ENCODE measurements around the gene TTYH3.

Gene TTYH3

GRCh38 chr7:2701832-2702593 is 70.2 kb downstream of the TTYH3 start:
- no peak overlapping the region for H3K4me3 ChIP-seq (ENCODE audit: low read depth, low read length)
- TF ChIP-seq CTCF (IDR thresholded peaks at IDR 0.05; ENCODE audit: control insufficient read depth, extremely low read depth, insufficient read depth), result no peak
- DNase-seq (ENCODE audit: low read depth), result no peak

GRCh38 chr7:2702594-2702957 is 70.8 kb downstream of the TTYH3 start:
- TF ChIP-seq CTCF (IDR thresholded peaks at IDR 0.05; ENCODE audit: control insufficient read depth, extremely low read depth, insufficient read depth), result no peak
- H3K4me3 ChIP-seq (ENCODE audit: low read depth, low read length), result no peak overlapping the region
- no peak for DNase-seq (ENCODE audit: low read depth)

- no peak for DNase-seq (ENCODE audit: low read depth)
- H3K4me3 ChIP-seq (ENCODE audit: low read depth, low read length), result no peak overlapping the region
- TF ChIP-seq CTCF (IDR thresholded peaks at IDR 0.05; ENCODE audit: control insufficient read depth, extremely low read depth, insufficient read depth), result no peak
Observed at GRCh38 chr7:2705371-2706096, 73.7 kb downstream of the TTYH3 start.

GRCh38 chr7:2706685-2707126 is 74.9 kb downstream of the TTYH3 start:
- TF ChIP-seq CTCF (IDR thresholded peaks at IDR 0.05; ENCODE audit: control insufficient read depth, extremely low read depth, insufficient read depth), result no peak
- H3K4me3 ChIP-seq (ENCODE audit: low read depth, low read length), result no peak overlapping the region
- no peak for DNase-seq (ENCODE audit: low read depth)

GRCh38 chr7:2707481-2707880 is 75.7 kb downstream of the TTYH3 start:
- H3K4me3 ChIP-seq (ENCODE audit: low read depth, low read length), result no peak overlapping the region
- TF ChIP-seq CTCF (IDR thresholded peaks at IDR 0.05; ENCODE audit: control insufficient read depth, extremely low read depth, insufficient read depth), result no peak
- DNase-seq (ENCODE audit: low read depth), result no peak

- H3K4me3 ChIP-seq (ENCODE audit: low read depth, low read length), result no peak overlapping the region
- DNase-seq (ENCODE audit: low read depth), result no peak
- no peak for TF ChIP-seq CTCF (IDR thresholded peaks at IDR 0.05; ENCODE audit: control insufficient read depth, extremely low read depth, insufficient read depth)
Observed at GRCh38 chr7:2708041-2708440, 76.3 kb downstream of the TTYH3 start.
